Trophoblast cell (in vitro differentiated cells and primary cell): ENCODE results near the gene PDE6G.

Experiments
- DNase-seq, 2 donors: peaks; one replicate each; pipeline ENCODE4 v3.0.0-alpha.2; 2016
- H2AFZ ChIP-seq: 2 replicates; pipeline ENCODE4 v1.6.1; 2013; ENCODE audit warnings: low read length, moderate library complexity, mild to moderate bottlenecking; ENCODE audit not compliant: insufficient read depth, poor library complexity
- H2AK5ac ChIP-seq: 2 replicates; pipeline ENCODE4 v1.6.1; 2013; ENCODE audit warnings: mild to moderate bottlenecking, low read length
- H2BK120ac ChIP-seq: 2 replicates; pipeline ENCODE4 v1.6.1; 2013; ENCODE audit warnings: low read length, mild to moderate bottlenecking, moderate library complexity; ENCODE audit not compliant: insufficient read depth, poor library complexity
- H2BK12ac ChIP-seq: 2 replicates; pipeline ENCODE4 v1.6.1; 2013; ENCODE audit warnings: mild to moderate bottlenecking, low read length, moderate library complexity
- H2BK5ac ChIP-seq: 2 replicates; pipeline ENCODE4 v1.6.1; 2013; ENCODE audit warnings: low read length, low read depth, moderate library complexity, mild to moderate bottlenecking; ENCODE audit not compliant: poor library complexity
- H3K14ac ChIP-seq: 2 replicates; pipeline ENCODE4 v1.6.1; 2013; ENCODE audit warnings: mild to moderate bottlenecking, low read length
- H3K18ac ChIP-seq: 2 replicates; pipeline ENCODE4 v1.6.1; 2013; ENCODE audit warnings: mild to moderate bottlenecking, low read length
- H3K23ac ChIP-seq: 2 replicates; pipeline ENCODE4 v1.6.1; 2013; ENCODE audit warnings: low read length
- H3K27ac ChIP-seq: 2 replicates; pipeline ENCODE4 v1.5.1; 2013; ENCODE audit warnings: low read depth, mild to moderate bottlenecking, inconsistent platforms, low read length, moderate library complexity
- H3K27me3 ChIP-seq: 2 replicates; pipeline ENCODE4 v1.6.1; 2013; ENCODE audit warnings: inconsistent platforms, mild to moderate bottlenecking, low read length, moderate library complexity; ENCODE audit not compliant: insufficient read depth
- H3K36me3 ChIP-seq, 2 experiments: 1 replicate in 1 of 2; 2 replicates in 1 of 2; pipeline ENCODE4 v1.6.1; 2013; ENCODE audit warnings: low read length in 2 of 2, mild to moderate bottlenecking in 2 of 2, moderate library complexity in 1 of 2; ENCODE audit not compliant: insufficient read depth in 2 of 2, control insufficient read depth in 1 of 2
- H3K4ac ChIP-seq: 2 replicates; pipeline ENCODE4 v1.6.1; 2013; ENCODE audit warnings: low read depth, mild to moderate bottlenecking, low read length, moderate library complexity
- H3K4me1 ChIP-seq, 2 experiments: 1 replicate in 1 of 2; 2 replicates in 1 of 2; pipeline ENCODE4 v1.6.1; 2013; ENCODE audit warnings: low read length in 2 of 2, mild to moderate bottlenecking in 2 of 2, moderate library complexity in 1 of 2; ENCODE audit not compliant: insufficient read depth in 2 of 2, control insufficient read depth in 1 of 2
- H3K4me2 ChIP-seq: 2 replicates; pipeline ENCODE4 v1.6.1; 2013; ENCODE audit warnings: inconsistent platforms, mild to moderate bottlenecking, low read length, moderate library complexity
- H3K4me3 ChIP-seq: 2 replicates; pipeline ENCODE4 v1.5.1; 2013; ENCODE audit warnings: mild to moderate bottlenecking, low read depth, low read length, inconsistent platforms
- H3K79me1 ChIP-seq: one replicate; pipeline ENCODE4 v1.6.1; 2013; ENCODE audit warnings: low read length
- H3K79me2 ChIP-seq: 2 replicates; pipeline ENCODE4 v1.6.1; 2013; ENCODE audit warnings: low read length, mild to moderate bottlenecking; ENCODE audit not compliant: control insufficient read depth, insufficient read depth, poor library complexity
- H3K9ac ChIP-seq: 2 replicates; pipeline ENCODE4 v1.6.1; 2013; ENCODE audit warnings: mild to moderate bottlenecking, low read length
- H3K9me3 ChIP-seq: 2 replicates; pipeline ENCODE4 v1.6.1; 2013; ENCODE audit warnings: low read depth, mild to moderate bottlenecking, control low read depth, inconsistent platforms, low read length; ENCODE audit not compliant: insufficient read depth
- H4K12ac ChIP-seq: 2 replicates; pipeline ENCODE4 v1.6.1; 2013; ENCODE audit warnings: low read depth, mild to moderate bottlenecking, low read length, moderate library complexity
- H4K8ac ChIP-seq: 2 replicates; pipeline ENCODE4 v1.6.1; 2013; ENCODE audit warnings: low read depth, mild to moderate bottlenecking, low read length, moderate library complexity
- H4K91ac ChIP-seq: one replicate; pipeline ENCODE4 v1.6.1; 2013; ENCODE audit warnings: low read depth, mild to moderate bottlenecking, low read length, moderate library complexity
- WGBS: extraction: QIAGEN DNeasy Blood & Tissue Kit; methylation state at CpG from one replicate; pipeline ENCODE4 v1.1.7; 2013; ENCODE audit warnings: missing lambda C conversion rate; ENCODE audit not compliant: insufficient read length, insufficient coverage; ENCODE audit errors: extremely low coverage; 5-methylcytosine and 5-hydroxymethylcytosine counted together

Gene PDE6G

GRCh38 chr17:81683208-81683583 is 26.9 kb upstream of the PDE6G start:
- Histone ChIP-seq H3K14ac (peak overlapping the region; percentile 97), H3K4ac (peak overlapping the region; percentile 90), H3K18ac (peak overlapping the region; percentile 93), H3K27me3 (no peaks in the 10 kb centered on the region), H2AK5ac (peak overlapping the region; percentile 85), H3K9ac (peak overlapping the region; percentile 98), H4K91ac (peak overlapping the region; percentile 83), H4K8ac (peak overlapping the region; percentile 94), H3K9me3 (no peaks in the 10 kb centered on the region), H3K36me3 (peaks cover 37 to 45% of the 10 kb centered on the region in 2 experiments), H3K27ac (peak overlapping the region; percentile 32), H3K79me1 (peaks cover 10% of the 10 kb centered on the region), H2AFZ (peak overlapping the region; percentile 87), H2BK5ac (peak overlapping the region; percentile 69), H3K4me2 (peak overlapping the region; percentile 68), H4K12ac (peak overlapping the region; percentile 92), H3K23ac (no peak overlapping the region), H3K4me1 (peaks cover 15 to 16% of the 10 kb centered on the region in 2 experiments), H2BK12ac (peak overlapping the region; percentile 39), H2BK120ac (peak overlapping the region; percentile 87), H3K79me2 (peaks cover 20% of the 10 kb centered on the region), H3K4me3 (peak overlapping the region; percentile 92)
- no CpG with 5 or more reads among the region's 37 CpGs for WGBS
- DNase-seq = no peak

GRCh38 chr17:81682565-81683207 is 26.3 kb upstream of the PDE6G start:
- Histone ChIP-seq H2BK120ac (peak overlapping the region; percentile 87), H3K4me2 (peak overlapping the region; percentile 68), H3K79me1 (peaks cover 10% of the 10 kb centered on the region), H3K27ac (no peak overlapping the region), H3K27me3 (no peaks in the 10 kb centered on the region), H3K14ac (peak overlapping the region; percentile 97), H3K18ac (peak overlapping the region; percentile 93), H2AFZ (peak overlapping the region; percentile 87), H3K36me3 (peaks cover 32 to 42% of the 10 kb centered on the region in 2 experiments), H3K9me3 (no peaks in the 10 kb centered on the region), H4K12ac (peak overlapping the region; percentile 92), H2BK12ac (no peak overlapping the region), H2BK5ac (no peak overlapping the region), H3K4me1 (peaks cover 15 to 16% of the 10 kb centered on the region in 2 experiments), H2AK5ac (peak overlapping the region; percentile 85), H4K8ac (peak overlapping the region; percentile 94), H3K79me2 (peaks cover 20% of the 10 kb centered on the region), H3K9ac (peak overlapping the region; percentile 98), H3K4me3 (peak overlapping the region; percentile 92), H3K23ac (no peak overlapping the region), H4K91ac (no peak overlapping the region), H3K4ac (peak overlapping the region; percentile 90)
- WGBS = no CpG with 5 or more reads among the region's 19 CpGs
- no peak for DNase-seq

GRCh38 chr17:81681672-81682071 is 25.3 kb upstream of the PDE6G start:
- Histone ChIP-seq H3K9me3 (no peaks in the 10 kb centered on the region), H2BK120ac (no peak overlapping the region), H3K27me3 (no peaks in the 10 kb centered on the region), H3K14ac (no peak overlapping the region), H4K12ac (no peak overlapping the region), H4K91ac (no peak overlapping the region), H3K36me3 (peaks cover 21 to 32% of the 10 kb centered on the region in 2 experiments), H3K9ac (no peak overlapping the region), H3K4me3 (no peak overlapping the region), H3K4ac (no peak overlapping the region), H3K79me1 (peaks cover 10% of the 10 kb centered on the region), H2AFZ (no peak overlapping the region), H2AK5ac (no peak overlapping the region), H2BK12ac (no peak overlapping the region), H3K18ac (no peak overlapping the region), H3K4me2 (no peak overlapping the region), H4K8ac (no peak overlapping the region), H3K23ac (no peak overlapping the region), H2BK5ac (no peak overlapping the region), H3K27ac (no peak overlapping the region), H3K79me2 (peaks cover 20% of the 10 kb centered on the region), H3K4me1 (peaks cover 15 to 16% of the 10 kb centered on the region in 2 experiments)
- WGBS = no CpG with 5 or more reads among the region's 17 CpGs
- DNase-seq = no peak

- Histone ChIP-seq H2BK12ac (no peak overlapping the region), H4K91ac (no peak overlapping the region), H2BK5ac (no peak overlapping the region), H3K27me3 (no peaks in the 10 kb centered on the region), H3K4me3 (no peak overlapping the region), H3K36me3 (peaks cover 11 to 17% of the 10 kb centered on the region in 2 experiments), H2AK5ac (no peak overlapping the region), H3K18ac (no peak overlapping the region), H2BK120ac (no peak overlapping the region), H3K14ac (no peak overlapping the region), H3K23ac (no peak overlapping the region), H3K9me3 (no peaks in the 10 kb centered on the region), H3K4ac (no peak overlapping the region), H3K79me1 (peaks cover 10% of the 10 kb centered on the region), H3K79me2 (peaks cover 19% of the 10 kb centered on the region), H2AFZ (no peak overlapping the region), H3K4me2 (no peak overlapping the region), H3K27ac (no peak overlapping the region), H4K8ac (no peak overlapping the region), H3K9ac (no peak overlapping the region), H4K12ac (no peak overlapping the region), H3K4me1 (peaks cover 12 to 13% of the 10 kb centered on the region in 2 experiments)
- WGBS = no CpG with 5 or more reads among the region's 11 CpGs
- no peak for DNase-seq
Measured at GRCh38 chr17:81680150-81680549, 23.8 kb upstream of the PDE6G start.
